H9 (cell line): ENCODE data around the gene SPHKAP. TPM values are rescaled to one million over a fixed set of nuclear protein-coding genes. Genes with fewer than 3 reads are reported as not detected.

ENCODE experiments used
- DNase-seq: peaks from one replicate; pipeline ENCODE4 v3.0.0-alpha.2; 2017
- H2AFZ ChIP-seq: one replicate; pipeline ENCODE4 v1.6.1; 2013; ENCODE audit warnings: mild to moderate bottlenecking, low read length, control low read depth, moderate library complexity
- H2AK5ac ChIP-seq: 2 replicates; pipeline ENCODE4 v1.6.1; 2013; ENCODE audit warnings: low read length, control low read depth, mixed read lengths; ENCODE audit not compliant: insufficient read length
- H2BK120ac ChIP-seq: one replicate; pipeline ENCODE4 v1.6.1; 2013; ENCODE audit warnings: low read depth, mild to moderate bottlenecking, low read length, control low read depth, inconsistent platforms; ENCODE audit not compliant: poor library complexity, severe bottlenecking
- H2BK12ac ChIP-seq: 2 replicates; pipeline ENCODE4 v1.6.1; 2013; ENCODE audit warnings: low read length, control low read depth, mixed read lengths, low read depth; ENCODE audit not compliant: insufficient read length
- H2BK15ac ChIP-seq: 2 replicates; pipeline ENCODE4 v1.6.1; 2013; ENCODE audit warnings: low read depth, low read length, control low read depth
- H2BK20ac ChIP-seq: one replicate; pipeline ENCODE4 v1.6.1; 2013; ENCODE audit warnings: low read depth, mild to moderate bottlenecking, low read length, control low read depth, inconsistent platforms; ENCODE audit not compliant: poor library complexity, severe bottlenecking
- H2BK5ac ChIP-seq: 2 replicates; pipeline ENCODE4 v1.6.1; 2013; ENCODE audit warnings: low read length, control low read depth, mixed read lengths; ENCODE audit not compliant: insufficient read length
- H3K14ac ChIP-seq: 2 replicates; pipeline ENCODE4 v1.6.1; 2013; ENCODE audit warnings: low read length, control low read depth; ENCODE audit not compliant: insufficient read depth
- H3K18ac ChIP-seq: 2 replicates; pipeline ENCODE4 v1.6.1; 2013; ENCODE audit warnings: low read depth, mild to moderate bottlenecking, mixed read lengths, low read length, control low read depth; ENCODE audit not compliant: insufficient read length
- H3K23ac ChIP-seq: 2 replicates; pipeline ENCODE4 v1.6.1; 2013; ENCODE audit warnings: low read length, control low read depth, mixed read lengths, low read depth; ENCODE audit not compliant: insufficient read length
- H3K23me2 ChIP-seq: 2 replicates; pipeline ENCODE4 v1.6.1; 2013; ENCODE audit warnings: low read depth, mild to moderate bottlenecking, mixed read lengths, low read length, control low read depth; ENCODE audit not compliant: insufficient read length, poor library complexity, severe bottlenecking
- H3K27ac ChIP-seq: 2 replicates; pipeline ENCODE4 v1.5.1; 2013; ENCODE audit warnings: low read length, control low read depth, mixed read lengths, low read depth; ENCODE audit not compliant: insufficient read length
- H3K27me3 ChIP-seq: 2 replicates; pipeline ENCODE4 v1.6.1; 2013; ENCODE audit warnings: low read length, control low read depth, inconsistent platforms; ENCODE audit not compliant: insufficient read depth
- H3K4ac ChIP-seq: 2 replicates; pipeline ENCODE4 v1.6.1; 2013; ENCODE audit warnings: low read depth, mild to moderate bottlenecking, control low read depth, inconsistent platforms, low read length, moderate library complexity
- H3K4me1 ChIP-seq: 2 replicates; pipeline ENCODE4 v1.6.1; 2013; ENCODE audit warnings: low read length, control low read depth, inconsistent platforms; ENCODE audit not compliant: insufficient read depth
- H3K4me2 ChIP-seq: 2 replicates; pipeline ENCODE4 v1.6.1; 2013; ENCODE audit warnings: low read length, control low read depth, mixed read lengths; ENCODE audit not compliant: insufficient read length, insufficient read depth
- H3K56ac ChIP-seq: 2 replicates; pipeline ENCODE4 v1.6.1; 2013; ENCODE audit warnings: low read depth, mild to moderate bottlenecking, mixed read lengths, low read length, control low read depth; ENCODE audit not compliant: insufficient read length
- H3K79me1 ChIP-seq: 2 replicates; pipeline ENCODE4 v1.6.1; 2013; ENCODE audit warnings: low read depth, mild to moderate bottlenecking, moderate library complexity, low read length, control low read depth, inconsistent platforms; ENCODE audit not compliant: insufficient read depth, poor library complexity, severe bottlenecking
- H3K79me2 ChIP-seq: 2 replicates; pipeline ENCODE4 v1.6.1; 2013; ENCODE audit warnings: low read length, control low read depth, inconsistent platforms; ENCODE audit not compliant: insufficient read depth
- H3K9ac ChIP-seq: 2 replicates; pipeline ENCODE4 v1.6.1; 2013; ENCODE audit warnings: low read length, control low read depth, mixed read lengths; ENCODE audit not compliant: insufficient read length; ENCODE audit errors: extremely low read depth
- H3K9me3 ChIP-seq: one replicate; pipeline ENCODE4 v1.6.1; 2013; ENCODE audit warnings: low read depth, low read length, inconsistent platforms; ENCODE audit not compliant: control insufficient read depth
- H3T11ph ChIP-seq: one replicate; pipeline ENCODE4 v1.6.1; 2013; ENCODE audit warnings: mild to moderate bottlenecking, low read length, control low read depth, inconsistent platforms
- H4K20me1 ChIP-seq: one replicate; pipeline ENCODE4 v1.6.1; 2013; ENCODE audit not compliant: control insufficient read depth, insufficient read length, insufficient read depth
- H4K5ac ChIP-seq: 2 replicates; pipeline ENCODE4 v1.6.1; 2013; ENCODE audit warnings: low read depth, mild to moderate bottlenecking, mixed read lengths, low read length, control low read depth; ENCODE audit not compliant: insufficient read length
- H4K8ac ChIP-seq: replicated peaks from 2 replicates; pipeline ENCODE4 v1.6.1; 2013; ENCODE audit warnings: low read length, control low read depth, mixed read lengths, low read depth; ENCODE audit not compliant: insufficient read length
- H4K91ac ChIP-seq: 2 replicates; pipeline ENCODE4 v1.6.1; 2013; ENCODE audit warnings: low read depth, mild to moderate bottlenecking, moderate library complexity, mixed read lengths, low read length, control low read depth; ENCODE audit not compliant: insufficient read length
- H3K27ac Mint-ChIP-seq, 3 experiments: 2 replicates in 2 of 3; 3 replicates in 1 of 3; pipeline ENCODE4 v1.8.0; 2020 to 2021; ENCODE audit warnings: mixed read lengths in 3 of 3, mild to moderate bottlenecking in 1 of 3, moderate library complexity in 1 of 3
- H3K27me3 Mint-ChIP-seq: 2 replicates; pipeline ENCODE4 v1.8.0; 2021; ENCODE audit warnings: low read depth, mild to moderate bottlenecking, moderate library complexity, mixed read lengths
- H3K36me3 Mint-ChIP-seq, 3 experiments: 2 replicates in 2 of 3; 3 replicates in 1 of 3; pipeline ENCODE4 v1.8.0; 2020 to 2021; ENCODE audit warnings: low read depth in 3 of 3, mixed read lengths in 3 of 3; ENCODE audit not compliant: insufficient read depth in 1 of 3
- H3K4me1 Mint-ChIP-seq, 2 experiments: 2 replicates each; pipeline ENCODE4 v1.8.0; 2020; ENCODE audit warnings: mixed read lengths in 2 of 2
- H3K4me3 Mint-ChIP-seq, 2 experiments: 2 replicates in 1 of 2; 3 replicates in 1 of 2; pipeline ENCODE4 v1.8.0; 2020 to 2021; ENCODE audit warnings: mild to moderate bottlenecking in 2 of 2, mixed read lengths in 2 of 2, moderate library complexity in 1 of 2
- H3K9me3 Mint-ChIP-seq, 2 experiments: 2 replicates in 1 of 2; 3 replicates in 1 of 2; pipeline ENCODE4 v1.8.0; 2020; ENCODE audit warnings: mild to moderate bottlenecking in 2 of 2, mixed read lengths in 2 of 2, moderate library complexity in 1 of 2
- WGBS: extraction: QIAGEN DNeasy Blood & Tissue Kit; methylation state at CpG from one replicate; pipeline ENCODE4 v1.1.7; 2013; ENCODE audit warnings: missing lambda C conversion rate, low lambda C conversion rate, mixed read lengths; ENCODE audit not compliant: insufficient read length; ENCODE audit errors: extremely low coverage; 5-methylcytosine and 5-hydroxymethylcytosine counted together
- total RNA-seq: library from RNA; stranded (reverse); gene quantifications from 2 replicates; pipeline ENCODE4 v1.2.1, GENCODE V29; 2021
- TF ChIP-seq, protein P1 (sequence below): fragments of 200-600 bp; sonication (generic); conservative IDR thresholded peaks from 3 replicates; pipeline ENCODE4 v1.8.0; 2021; ENCODE audit warnings: antibody characterized with exemption, mild to moderate bottlenecking

Gene SPHKAP
- total RNA-seq, 1 experiment from 2014 or later: not detected

DNA sequence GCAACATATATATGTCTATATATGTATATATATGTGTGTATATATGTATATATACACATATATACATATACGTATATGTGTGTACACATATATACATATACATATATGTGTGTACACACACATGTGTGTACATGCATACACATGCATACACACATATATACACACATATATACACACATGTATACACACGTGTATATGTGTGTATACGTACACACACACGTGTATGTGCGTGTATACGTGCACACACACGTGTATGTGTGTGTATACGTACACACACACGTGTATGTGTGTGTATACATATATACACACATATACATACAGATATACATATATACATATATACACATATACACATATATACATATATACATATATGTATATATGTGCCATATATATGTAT lies 89.4 kb downstream of the SPHKAP start:
- Histone ChIP-seq H3K4me1 (no peaks in the 10 kb centered on the region), H3K27ac (no peak overlapping the region), H3K79me1 (no peaks in the 10 kb centered on the region), H3K9ac (no peak overlapping the region), H3K18ac (no peak overlapping the region), H3T11ph (no peak overlapping the region), H3K27me3 (no peaks in the 10 kb centered on the region), H2BK20ac (no peak overlapping the region), H3K14ac (no peak overlapping the region), H2AK5ac (no peak overlapping the region), H2BK12ac (no peak overlapping the region), H2AFZ (no peak overlapping the region), H2BK15ac (no peak overlapping the region), H3K4ac (no peak overlapping the region), H3K23ac (no peak overlapping the region), H3K79me2 (no peaks in the 10 kb centered on the region), H3K9me3 (peaks cover 9% of the 10 kb centered on the region), H3K23me2 (no peaks in the 10 kb centered on the region), H4K5ac (no peak overlapping the region), H4K8ac (no peak overlapping the region), H2BK120ac (no peak overlapping the region), H2BK5ac (no peak overlapping the region), H3K4me2 (no peak overlapping the region), H4K20me1 (no peaks in the 10 kb centered on the region), H4K91ac (no peak overlapping the region), H3K56ac (no peak overlapping the region)
- Mint-ChIP-seq H3K4me3 (no peak overlapping the region), H3K9me3 (peaks cover 21 to 31% of the 10 kb centered on the region in 2 experiments), H3K36me3 (peaks cover 8 to 20% (median 9%) of the 10 kb centered on the region in 3 experiments; a peak in 6 of 7 replicates), H3K27me3 (no peaks in the 10 kb centered on the region), H3K27ac (no peak overlapping the region), H3K4me1 (no peaks in the 10 kb centered on the region)
- WGBS: no CpG with 5 or more reads among the region's 9 CpGs
- DNase-seq: no peak
- TF ChIP-seq, protein P1, sequence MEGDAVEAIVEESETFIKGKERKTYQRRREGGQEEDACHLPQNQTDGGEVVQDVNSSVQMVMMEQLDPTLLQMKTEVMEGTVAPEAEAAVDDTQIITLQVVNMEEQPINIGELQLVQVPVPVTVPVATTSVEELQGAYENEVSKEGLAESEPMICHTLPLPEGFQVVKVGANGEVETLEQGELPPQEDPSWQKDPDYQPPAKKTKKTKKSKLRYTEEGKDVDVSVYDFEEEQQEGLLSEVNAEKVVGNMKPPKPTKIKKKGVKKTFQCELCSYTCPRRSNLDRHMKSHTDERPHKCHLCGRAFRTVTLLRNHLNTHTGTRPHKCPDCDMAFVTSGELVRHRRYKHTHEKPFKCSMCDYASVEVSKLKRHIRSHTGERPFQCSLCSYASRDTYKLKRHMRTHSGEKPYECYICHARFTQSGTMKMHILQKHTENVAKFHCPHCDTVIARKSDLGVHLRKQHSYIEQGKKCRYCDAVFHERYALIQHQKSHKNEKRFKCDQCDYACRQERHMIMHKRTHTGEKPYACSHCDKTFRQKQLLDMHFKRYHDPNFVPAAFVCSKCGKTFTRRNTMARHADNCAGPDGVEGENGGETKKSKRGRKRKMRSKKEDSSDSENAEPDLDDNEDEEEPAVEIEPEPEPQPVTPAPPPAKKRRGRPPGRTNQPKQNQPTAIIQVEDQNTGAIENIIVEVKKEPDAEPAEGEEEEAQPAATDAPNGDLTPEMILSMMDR: no peak
